H9 (cell line): ENCODE results near the gene TP53BP1. TPM values are rescaled to one million over a fixed set of nuclear protein-coding genes. Genes with fewer than 3 reads are reported as not detected.

Source experiments
- DNase-seq: peaks from one replicate; pipeline ENCODE4 v3.0.0-alpha.2; 2017
- H2AFZ ChIP-seq: one replicate; pipeline ENCODE4 v1.6.1; 2013; ENCODE audit warnings: mild to moderate bottlenecking, low read length, control low read depth, moderate library complexity
- H2AK5ac ChIP-seq: 2 replicates; pipeline ENCODE4 v1.6.1; 2013; ENCODE audit warnings: low read length, control low read depth, mixed read lengths; ENCODE audit not compliant: insufficient read length
- H2BK120ac ChIP-seq: one replicate; pipeline ENCODE4 v1.6.1; 2013; ENCODE audit warnings: low read depth, mild to moderate bottlenecking, low read length, control low read depth, inconsistent platforms; ENCODE audit not compliant: poor library complexity, severe bottlenecking
- H2BK12ac ChIP-seq: 2 replicates; pipeline ENCODE4 v1.6.1; 2013; ENCODE audit warnings: low read length, control low read depth, mixed read lengths, low read depth; ENCODE audit not compliant: insufficient read length
- H2BK15ac ChIP-seq: 2 replicates; pipeline ENCODE4 v1.6.1; 2013; ENCODE audit warnings: low read depth, low read length, control low read depth
- H2BK20ac ChIP-seq: one replicate; pipeline ENCODE4 v1.6.1; 2013; ENCODE audit warnings: low read depth, mild to moderate bottlenecking, low read length, control low read depth, inconsistent platforms; ENCODE audit not compliant: poor library complexity, severe bottlenecking
- H2BK5ac ChIP-seq: 2 replicates; pipeline ENCODE4 v1.6.1; 2013; ENCODE audit warnings: low read length, control low read depth, mixed read lengths; ENCODE audit not compliant: insufficient read length
- H3K14ac ChIP-seq: 2 replicates; pipeline ENCODE4 v1.6.1; 2013; ENCODE audit warnings: low read length, control low read depth; ENCODE audit not compliant: insufficient read depth
- H3K18ac ChIP-seq: 2 replicates; pipeline ENCODE4 v1.6.1; 2013; ENCODE audit warnings: low read depth, mild to moderate bottlenecking, mixed read lengths, low read length, control low read depth; ENCODE audit not compliant: insufficient read length
- H3K23ac ChIP-seq: 2 replicates; pipeline ENCODE4 v1.6.1; 2013; ENCODE audit warnings: low read length, control low read depth, mixed read lengths, low read depth; ENCODE audit not compliant: insufficient read length
- H3K23me2 ChIP-seq: 2 replicates; pipeline ENCODE4 v1.6.1; 2013; ENCODE audit warnings: low read depth, mild to moderate bottlenecking, mixed read lengths, low read length, control low read depth; ENCODE audit not compliant: insufficient read length, poor library complexity, severe bottlenecking
- H3K27ac ChIP-seq: 2 replicates; pipeline ENCODE4 v1.5.1; 2013; ENCODE audit warnings: low read length, control low read depth, mixed read lengths, low read depth; ENCODE audit not compliant: insufficient read length
- H3K27me3 ChIP-seq: 2 replicates; pipeline ENCODE4 v1.6.1; 2013; ENCODE audit warnings: low read length, control low read depth, inconsistent platforms; ENCODE audit not compliant: insufficient read depth
- H3K4ac ChIP-seq: 2 replicates; pipeline ENCODE4 v1.6.1; 2013; ENCODE audit warnings: low read depth, mild to moderate bottlenecking, control low read depth, inconsistent platforms, low read length, moderate library complexity
- H3K4me1 ChIP-seq: 2 replicates; pipeline ENCODE4 v1.6.1; 2013; ENCODE audit warnings: low read length, control low read depth, inconsistent platforms; ENCODE audit not compliant: insufficient read depth
- H3K4me2 ChIP-seq: 2 replicates; pipeline ENCODE4 v1.6.1; 2013; ENCODE audit warnings: low read length, control low read depth, mixed read lengths; ENCODE audit not compliant: insufficient read length, insufficient read depth
- H3K56ac ChIP-seq: 2 replicates; pipeline ENCODE4 v1.6.1; 2013; ENCODE audit warnings: low read depth, mild to moderate bottlenecking, mixed read lengths, low read length, control low read depth; ENCODE audit not compliant: insufficient read length
- H3K79me1 ChIP-seq: 2 replicates; pipeline ENCODE4 v1.6.1; 2013; ENCODE audit warnings: low read depth, mild to moderate bottlenecking, moderate library complexity, low read length, control low read depth, inconsistent platforms; ENCODE audit not compliant: insufficient read depth, poor library complexity, severe bottlenecking
- H3K79me2 ChIP-seq: 2 replicates; pipeline ENCODE4 v1.6.1; 2013; ENCODE audit warnings: low read length, control low read depth, inconsistent platforms; ENCODE audit not compliant: insufficient read depth
- H3K9ac ChIP-seq: 2 replicates; pipeline ENCODE4 v1.6.1; 2013; ENCODE audit warnings: low read length, control low read depth, mixed read lengths; ENCODE audit not compliant: insufficient read length; ENCODE audit errors: extremely low read depth
- H3K9me3 ChIP-seq: one replicate; pipeline ENCODE4 v1.6.1; 2013; ENCODE audit warnings: low read depth, low read length, inconsistent platforms; ENCODE audit not compliant: control insufficient read depth
- H3T11ph ChIP-seq: one replicate; pipeline ENCODE4 v1.6.1; 2013; ENCODE audit warnings: mild to moderate bottlenecking, low read length, control low read depth, inconsistent platforms
- H4K20me1 ChIP-seq: one replicate; pipeline ENCODE4 v1.6.1; 2013; ENCODE audit not compliant: control insufficient read depth, insufficient read length, insufficient read depth
- H4K5ac ChIP-seq: 2 replicates; pipeline ENCODE4 v1.6.1; 2013; ENCODE audit warnings: low read depth, mild to moderate bottlenecking, mixed read lengths, low read length, control low read depth; ENCODE audit not compliant: insufficient read length
- H4K8ac ChIP-seq: replicated peaks from 2 replicates; pipeline ENCODE4 v1.6.1; 2013; ENCODE audit warnings: low read length, control low read depth, mixed read lengths, low read depth; ENCODE audit not compliant: insufficient read length
- H4K91ac ChIP-seq: 2 replicates; pipeline ENCODE4 v1.6.1; 2013; ENCODE audit warnings: low read depth, mild to moderate bottlenecking, moderate library complexity, mixed read lengths, low read length, control low read depth; ENCODE audit not compliant: insufficient read length
- H3K27ac Mint-ChIP-seq, 3 experiments: 2 replicates in 2 of 3; 3 replicates in 1 of 3; pipeline ENCODE4 v1.8.0; 2020 to 2021; ENCODE audit warnings: mixed read lengths in 3 of 3, mild to moderate bottlenecking in 1 of 3, moderate library complexity in 1 of 3
- H3K27me3 Mint-ChIP-seq: 2 replicates; pipeline ENCODE4 v1.8.0; 2021; ENCODE audit warnings: low read depth, mild to moderate bottlenecking, moderate library complexity, mixed read lengths
- H3K36me3 Mint-ChIP-seq, 3 experiments: 2 replicates in 2 of 3; 3 replicates in 1 of 3; pipeline ENCODE4 v1.8.0; 2020 to 2021; ENCODE audit warnings: low read depth in 3 of 3, mixed read lengths in 3 of 3; ENCODE audit not compliant: insufficient read depth in 1 of 3
- H3K4me1 Mint-ChIP-seq, 2 experiments: 2 replicates each; pipeline ENCODE4 v1.8.0; 2020; ENCODE audit warnings: mixed read lengths in 2 of 2
- H3K4me3 Mint-ChIP-seq, 2 experiments: 2 replicates in 1 of 2; 3 replicates in 1 of 2; pipeline ENCODE4 v1.8.0; 2020 to 2021; ENCODE audit warnings: mild to moderate bottlenecking in 2 of 2, mixed read lengths in 2 of 2, moderate library complexity in 1 of 2
- H3K9me3 Mint-ChIP-seq, 2 experiments: 2 replicates in 1 of 2; 3 replicates in 1 of 2; pipeline ENCODE4 v1.8.0; 2020; ENCODE audit warnings: mild to moderate bottlenecking in 2 of 2, mixed read lengths in 2 of 2, moderate library complexity in 1 of 2
- WGBS: extraction: QIAGEN DNeasy Blood & Tissue Kit; methylation state at CpG from one replicate; pipeline ENCODE4 v1.1.7; 2013; ENCODE audit warnings: missing lambda C conversion rate, low lambda C conversion rate, mixed read lengths; ENCODE audit not compliant: insufficient read length; ENCODE audit errors: extremely low coverage; 5-methylcytosine and 5-hydroxymethylcytosine counted together
- total RNA-seq: library from RNA; stranded (reverse); gene quantifications from 2 replicates; pipeline ENCODE4 v1.2.1, GENCODE V29; 2021
- TF ChIP-seq, protein P1 (sequence below): fragments of 200-600 bp; sonication (generic); conservative IDR thresholded peaks from 3 replicates; pipeline ENCODE4 v1.8.0; 2021; ENCODE audit warnings: antibody characterized with exemption, mild to moderate bottlenecking

The TP53BP1 gene
- total RNA-seq, 1 experiment from 2014 or later = 81.5 TPM

- no peak overlapping the region for H2BK20ac ChIP-seq
- H3K79me2 ChIP-seq = no peaks in the 10 kb centered on the region
- H3K18ac ChIP-seq = no peak overlapping the region
- no peak overlapping the region for H3K27ac Mint-ChIP-seq
- no CpG with 5 or more reads among the region's 2 CpGs for WGBS
- no peak overlapping the region for H3K56ac ChIP-seq
- H3T11ph ChIP-seq = no peak overlapping the region
- no peak overlapping the region for H4K91ac ChIP-seq
- H3K4ac ChIP-seq = no peak overlapping the region
- no peak overlapping the region for H3K4me2 ChIP-seq
- H3K36me3 Mint-ChIP-seq = peaks cover 28 to 85% (median 69%) of the 10 kb centered on the region in 3 experiments; a peak in 6 of 7 replicates
- H3K27me3 Mint-ChIP-seq = no peaks in the 10 kb centered on the region
- no peak overlapping the region for H3K14ac ChIP-seq
- no peak overlapping the region for H3K4me3 Mint-ChIP-seq
- H4K8ac ChIP-seq = no peak overlapping the region
- H2BK5ac ChIP-seq = no peak overlapping the region
- no peak overlapping the region for H3K23ac ChIP-seq
- H4K20me1 ChIP-seq = no peaks in the 10 kb centered on the region
- H2AK5ac ChIP-seq = no peak overlapping the region
- no peaks in the 10 kb centered on the region for H3K27me3 ChIP-seq
- H3K9me3 Mint-ChIP-seq = no peaks in the 10 kb centered on the region
- TF ChIP-seq, protein P1, sequence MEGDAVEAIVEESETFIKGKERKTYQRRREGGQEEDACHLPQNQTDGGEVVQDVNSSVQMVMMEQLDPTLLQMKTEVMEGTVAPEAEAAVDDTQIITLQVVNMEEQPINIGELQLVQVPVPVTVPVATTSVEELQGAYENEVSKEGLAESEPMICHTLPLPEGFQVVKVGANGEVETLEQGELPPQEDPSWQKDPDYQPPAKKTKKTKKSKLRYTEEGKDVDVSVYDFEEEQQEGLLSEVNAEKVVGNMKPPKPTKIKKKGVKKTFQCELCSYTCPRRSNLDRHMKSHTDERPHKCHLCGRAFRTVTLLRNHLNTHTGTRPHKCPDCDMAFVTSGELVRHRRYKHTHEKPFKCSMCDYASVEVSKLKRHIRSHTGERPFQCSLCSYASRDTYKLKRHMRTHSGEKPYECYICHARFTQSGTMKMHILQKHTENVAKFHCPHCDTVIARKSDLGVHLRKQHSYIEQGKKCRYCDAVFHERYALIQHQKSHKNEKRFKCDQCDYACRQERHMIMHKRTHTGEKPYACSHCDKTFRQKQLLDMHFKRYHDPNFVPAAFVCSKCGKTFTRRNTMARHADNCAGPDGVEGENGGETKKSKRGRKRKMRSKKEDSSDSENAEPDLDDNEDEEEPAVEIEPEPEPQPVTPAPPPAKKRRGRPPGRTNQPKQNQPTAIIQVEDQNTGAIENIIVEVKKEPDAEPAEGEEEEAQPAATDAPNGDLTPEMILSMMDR = no peak
- no peaks in the 10 kb centered on the region for H3K9me3 ChIP-seq
- DNase-seq = no peak
- no peak overlapping the region for H2BK12ac ChIP-seq
- no peak overlapping the region for H3K27ac ChIP-seq
- H2BK120ac ChIP-seq = no peak overlapping the region
- no peaks in the 10 kb centered on the region for H3K23me2 ChIP-seq
- H4K5ac ChIP-seq = no peak overlapping the region
- no peaks in the 10 kb centered on the region for H3K79me1 ChIP-seq
- H2BK15ac ChIP-seq = no peak overlapping the region
- no peak overlapping the region for H2AFZ ChIP-seq
- H3K4me1 Mint-ChIP-seq = no peaks in the 10 kb centered on the region
- H3K9ac ChIP-seq = no peak overlapping the region
- no peaks in the 10 kb centered on the region for H3K4me1 ChIP-seq
Observed at GRCh38 chr15:43383070-43383469, 109.9 kb downstream of the TP53BP1 start.
